ENCODE results near the gene CD99.
"Not testable (repeated sequence)": the region's sequence is repeated elsewhere in the genome, so short reads cannot be mapped to it uniquely, and the experiment has no call there.

Gene CD99

DNA sequence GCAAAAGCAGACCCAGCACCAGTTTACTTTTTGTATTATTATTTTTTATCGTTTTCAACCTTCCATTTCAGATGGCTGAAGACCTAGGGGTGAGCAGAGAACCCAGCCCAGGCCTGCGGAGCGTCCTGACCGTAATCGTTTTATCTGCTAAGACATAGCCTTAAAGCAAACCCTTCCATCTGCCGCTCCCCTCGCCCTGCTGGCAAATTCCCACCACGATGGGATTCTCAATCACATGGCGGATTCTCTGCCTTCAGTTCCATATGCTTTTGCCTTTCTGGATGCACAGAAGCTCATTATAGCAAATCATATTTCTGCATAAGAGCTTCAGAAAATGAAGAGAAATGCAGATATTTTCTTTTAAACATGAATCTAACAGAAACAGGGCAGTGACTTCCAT lies 42.2 kb downstream of the CD99 start:
- no peak for DNase-seq

- no peak for DNase-seq
These were observed 44.2 kb downstream of the CD99 start for GRCh38 chrX:2735270-2735669.

- no peak for DNase-seq
These were observed 49.6 kb downstream of the CD99 start for GRCh38 chrX:2740672-2741071.

- DNase-seq, result no peak
These were observed 50.3 kb downstream of the CD99 start for GRCh38 chrX:2741386-2741785.

DNA sequence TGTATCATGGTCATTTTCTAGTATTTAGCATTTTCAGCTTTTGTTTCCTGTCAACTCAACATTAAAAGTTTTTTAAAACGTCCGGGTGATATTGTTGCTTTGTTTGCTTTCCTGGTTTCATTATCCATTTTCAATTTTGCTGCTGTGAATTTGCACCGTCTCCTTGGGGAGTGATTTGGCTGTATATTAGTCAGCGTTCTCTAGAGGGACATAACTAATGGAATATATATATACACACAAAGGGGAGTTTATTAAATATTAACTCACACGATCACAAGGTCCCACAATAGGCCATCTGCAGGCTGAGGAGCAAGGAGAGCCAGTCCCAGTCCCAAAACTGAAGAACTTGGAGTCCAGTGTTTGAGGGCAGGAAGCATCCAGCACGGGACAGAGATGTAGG lies 55.2 kb downstream of the CD99 start:
- DNase-seq, result not testable (repeated sequence)

- no peak for DNase-seq
These were observed 57.2 kb downstream of the CD99 start for GRCh38 chrX:2748171-2748814.

GRCh38 chrX:2748815-2749188 lies 57.7 kb downstream of the CD99 start:
- no peak for DNase-seq

DNA sequence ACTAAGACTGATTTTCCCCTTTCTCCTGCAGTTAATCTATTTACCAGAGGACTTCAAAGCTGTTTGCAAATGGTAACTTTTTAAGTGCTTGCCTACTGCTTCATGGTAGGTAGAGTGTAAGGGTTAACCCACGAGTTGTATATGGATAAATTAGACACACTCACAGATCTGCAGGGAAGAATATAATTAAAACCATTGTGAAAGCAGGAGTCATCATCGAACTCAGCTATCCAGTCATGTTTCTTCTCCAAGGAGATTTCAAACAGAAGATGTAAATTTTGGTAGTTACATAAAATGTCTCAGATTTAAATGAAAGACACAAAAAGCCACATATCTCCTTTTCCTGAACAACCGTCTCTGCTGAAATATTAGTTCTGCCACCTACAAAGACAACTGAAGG lies 60.2 kb downstream of the CD99 start:
- no peak for DNase-seq

DNA sequence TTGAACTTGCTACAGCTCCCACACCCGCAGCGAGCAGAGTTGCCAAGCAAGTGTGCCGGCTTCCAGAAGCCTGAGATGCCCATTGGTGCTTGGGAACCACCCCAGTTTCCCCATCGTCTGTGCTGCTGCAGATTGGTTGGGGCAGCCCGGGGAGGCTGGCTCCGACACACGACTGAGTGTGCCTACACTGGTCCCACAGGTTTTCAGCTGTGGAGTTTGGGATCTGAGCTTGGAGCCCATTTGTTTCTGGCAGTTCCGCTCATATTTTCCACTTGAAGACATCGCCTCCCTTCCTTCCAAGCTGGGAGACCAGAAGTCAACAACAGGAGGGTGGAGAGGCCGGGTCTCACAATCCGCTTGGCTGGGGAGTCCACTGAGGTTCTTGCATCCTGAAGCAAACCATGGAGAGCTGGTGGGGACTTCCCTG lies 60.8 kb downstream of the CD99 start, which contains the start of gene XG:
Gene XG, plus strand, starts transcription at position 167 of the 427 bp plus-strand sequence. Its CDS starts 235 bp downstream, at position 402.
- DNase-seq, result not testable (repeated sequence)

GRCh38 chrX:2752441-2752840 lies 61.3 kb downstream of the CD99 start:
- not testable (repeated sequence) for DNase-seq

GRCh38 chrX:2755163-2755715 lies 64.1 kb downstream of the CD99 start:
- DNase-seq, result not testable (repeated sequence)

GRCh38 chrX:2756548-2756947 lies 65.5 kb downstream of the CD99 start:
- no peak for DNase-seq

DNA sequence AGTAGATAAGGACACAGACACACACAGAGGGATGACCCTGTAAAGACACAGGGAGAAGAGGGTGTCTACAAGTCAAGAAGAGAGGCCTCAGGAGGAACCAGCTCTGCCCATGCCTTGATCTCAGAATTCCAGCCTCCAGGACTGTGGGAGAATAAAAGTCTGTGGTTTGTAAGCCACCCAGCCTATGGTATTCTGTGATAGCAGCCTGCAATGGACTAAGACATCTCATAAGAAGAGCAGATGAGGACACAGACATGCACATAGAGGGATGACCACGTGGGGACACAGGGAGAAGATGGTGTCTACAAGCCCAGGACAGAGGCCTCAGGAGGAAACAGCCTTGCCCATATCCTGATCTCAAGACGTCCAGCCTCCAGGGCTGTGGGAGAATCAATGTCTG lies 70.2 kb downstream of the CD99 start:
- no peak for DNase-seq

- not testable (repeated sequence) for DNase-seq
These were observed 71.6 kb downstream of the CD99 start for GRCh38 chrX:2762671-2763070.

DNA sequence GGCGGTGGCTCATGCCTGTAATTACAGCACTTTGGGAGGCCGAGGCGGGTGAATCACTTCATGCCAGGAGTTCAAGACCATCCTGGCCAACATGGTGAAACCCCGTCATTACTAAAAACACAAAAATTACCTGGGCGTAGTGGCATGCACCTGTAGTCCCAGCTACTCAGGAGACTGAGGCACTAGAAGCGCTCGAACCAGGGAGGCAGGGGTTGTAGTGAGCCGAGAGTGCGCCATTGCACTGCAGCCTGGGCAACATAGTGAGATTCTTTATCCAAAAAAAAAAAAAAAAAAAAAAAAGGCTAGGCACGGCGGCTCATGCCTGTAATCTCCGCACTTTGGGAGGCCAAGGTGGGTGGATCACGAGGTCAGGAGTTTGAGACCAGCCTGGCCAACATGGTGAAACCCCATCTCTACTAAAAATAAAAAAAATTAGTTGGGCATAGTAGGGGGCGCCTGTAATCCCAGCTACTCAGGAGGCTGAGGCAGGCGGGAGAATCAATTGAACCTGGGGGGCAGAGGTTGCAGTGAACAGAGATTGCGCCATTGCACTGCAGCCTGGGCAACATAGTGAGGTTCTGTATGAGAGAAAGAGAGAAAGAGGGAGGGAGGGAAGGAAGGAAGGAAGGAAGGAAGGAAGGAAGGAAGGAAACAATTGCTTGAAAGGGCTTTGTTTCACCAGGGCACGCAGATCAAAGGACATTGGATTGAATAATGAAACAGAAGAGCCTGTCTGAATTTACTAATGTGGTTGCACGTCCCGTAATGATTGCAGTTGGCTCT lies 73.9 kb downstream of the CD99 start:
- not testable (repeated sequence) for DNase-seq

GRCh38 chrX:2765549-2765830 lies 74.4 kb downstream of the CD99 start:
- no peak for DNase-seq

GRCh38 chrX:2766906-2767305 lies 75.8 kb downstream of the CD99 start:
- DNase-seq, result no peak

DNA sequence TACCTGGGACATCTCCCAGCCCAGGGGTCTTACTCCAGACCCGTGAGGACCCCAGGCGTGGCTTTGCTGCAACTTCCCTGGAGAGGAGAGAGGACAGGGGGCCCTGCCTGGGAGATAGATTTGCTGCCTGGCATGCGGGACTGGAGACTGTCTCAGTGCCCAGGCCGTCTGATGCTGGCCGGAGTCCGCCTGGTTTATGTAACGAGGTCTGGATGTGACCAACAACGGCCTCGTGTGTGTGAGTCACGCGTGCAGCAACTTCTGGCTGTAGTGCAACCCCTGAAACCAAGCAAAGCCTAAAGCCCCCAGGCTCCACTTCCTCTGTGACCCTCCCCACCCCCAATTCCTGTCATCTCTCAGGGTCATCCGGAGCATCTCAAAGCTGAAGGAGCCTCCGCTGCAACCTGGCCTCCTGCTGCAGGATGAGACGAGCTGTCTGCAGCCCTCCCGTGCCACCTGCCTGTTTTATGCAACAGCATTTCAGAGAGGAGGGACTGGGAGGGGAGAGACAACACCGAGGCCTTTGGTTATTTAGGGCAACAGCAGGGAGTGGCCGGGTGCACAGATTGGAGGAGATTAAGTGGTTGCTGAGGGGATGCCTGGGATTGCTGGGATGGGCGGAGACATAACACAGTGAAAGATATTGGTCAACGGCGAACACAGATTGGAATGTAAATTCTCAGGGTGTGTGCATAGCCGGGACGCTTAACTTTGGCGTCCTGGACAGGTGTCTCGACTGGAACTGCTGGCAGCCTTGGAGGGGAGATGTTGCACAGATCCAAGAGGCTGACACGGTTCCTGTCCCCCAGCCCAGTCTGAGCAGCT lies 76.7 kb downstream of the CD99 start:
- DNase-seq, result no peak

GRCh38 chrX:2769615-2770014 lies 78.5 kb downstream of the CD99 start:
- no peak for DNase-seq

GRCh38 chrX:2773166-2774055 lies 82.3 kb downstream of the CD99 start:
- DNase-seq, result not testable (repeated sequence)

DNA sequence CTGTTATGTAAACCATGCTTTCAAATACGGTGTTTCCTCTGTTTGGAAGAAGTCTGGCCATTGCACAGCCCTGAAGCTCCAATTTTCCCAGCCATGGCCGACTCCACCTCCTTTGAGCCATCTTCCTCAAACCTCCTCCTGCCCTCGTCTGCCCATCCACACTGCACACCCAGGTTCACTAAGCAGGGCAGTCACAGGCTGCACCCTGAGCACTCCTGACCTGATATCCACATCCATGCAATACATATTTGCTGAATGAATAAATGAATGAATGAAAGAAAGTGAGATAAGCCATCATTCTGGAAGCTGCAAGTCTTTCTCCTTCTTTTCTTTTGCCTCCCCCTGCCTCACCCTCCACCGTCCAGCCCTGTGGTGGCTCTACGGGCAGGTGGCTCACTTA lies 83.0 kb downstream of the CD99 start:
- no peak for DNase-seq

- no peak for DNase-seq
These were observed 83.7 kb downstream of the CD99 start for GRCh38 chrX:2774776-2775175.

All from NCI-H146 (cell line).